ACC112 (cell line): ENCODE data around the gene TMX4.
"Not testable (repeated sequence)": the region's sequence is repeated elsewhere in the genome, so short reads cannot be mapped to it uniquely, and the experiment has no call there.

Experiments used
- H2AFZ ChIP-seq: fragments of 200-600 bp; sonication (generic); one replicate; pipeline ENCODE4 v1.6.0; 2017; ENCODE audit warnings: antibody characterized with exemption, low read length; ENCODE audit not compliant: unreplicated experiment
- H3K27ac ChIP-seq: fragments of 200-600 bp; sonication (generic); 2 replicates; pipeline ENCODE4 v1.5.1; 2014; ENCODE audit warnings: low read depth, mild to moderate bottlenecking, antibody characterized with exemption, low read length, moderate library complexity
- H3K27me3 ChIP-seq: fragments of 200-600 bp; sonication (generic); 2 replicates; pipeline ENCODE4 v1.6.1; 2014; ENCODE audit warnings: mild to moderate bottlenecking, antibody characterized with exemption, low read length, moderate library complexity, mixed read lengths; ENCODE audit not compliant: insufficient read depth
- H3K36me3 ChIP-seq: fragments of 200-600 bp; sonication (generic); 2 replicates; pipeline ENCODE4 v1.6.1; 2016; ENCODE audit warnings: mild to moderate bottlenecking, antibody characterized with exemption, low read length, moderate library complexity, mixed read lengths; ENCODE audit not compliant: insufficient read depth
- H3K4me1 ChIP-seq: fragments of 200-600 bp; sonication (generic); one replicate; pipeline ENCODE4 v1.6.1; 2016; ENCODE audit warnings: low read length, mixed read lengths; ENCODE audit not compliant: insufficient read depth, unreplicated experiment, control insufficient read depth
- H3K4me3 ChIP-seq: fragments of 200-600 bp; sonication (generic); 2 replicates; pipeline ENCODE4 v1.5.1; 2014; ENCODE audit warnings: mild to moderate bottlenecking, low read depth, low read length
- H3K79me2 ChIP-seq: fragments of 200-600 bp; sonication (generic); one replicate; pipeline ENCODE4 v1.6.0; 2016; ENCODE audit warnings: low read length; ENCODE audit not compliant: control insufficient read depth, unreplicated experiment, insufficient read depth

Gene TMX4

GRCh38 chr20:7971536-7972280, 47.9 kb downstream of the TMX4 start:
- Histone ChIP-seq H3K27ac (no peak overlapping the region), H3K4me3 (no peak overlapping the region), H3K79me2 (no peaks in the 10 kb centered on the region), H3K4me1 (no peaks in the 10 kb centered on the region), H2AFZ (no peak overlapping the region), H3K36me3 (no peaks in the 10 kb centered on the region), H3K27me3 (no peaks in the 10 kb centered on the region; the same call in 1 of the 2 replicates)

GRCh38 chr20:7967199-7967844, 52.2 kb downstream of the TMX4 start:
- no peak overlapping the region for H3K27ac ChIP-seq
- no peaks in the 10 kb centered on the region for H3K79me2 ChIP-seq
- H3K36me3 ChIP-seq, result no peaks in the 10 kb centered on the region
- H3K4me1 ChIP-seq, result no peaks in the 10 kb centered on the region
- peak overlapping the region; percentile 41 for H2AFZ ChIP-seq
- H3K27me3 ChIP-seq, result no peaks in the 10 kb centered on the region; the same call in 1 of the 2 replicates
- no peak overlapping the region for H3K4me3 ChIP-seq

GRCh38 chr20:7966176-7966575, 53.4 kb downstream of the TMX4 start:
- H3K4me1 ChIP-seq, result no peaks in the 10 kb centered on the region
- H3K79me2 ChIP-seq, result no peaks in the 10 kb centered on the region
- no peaks in the 10 kb centered on the region for H3K27me3 ChIP-seq
- H3K27ac ChIP-seq, result no peak overlapping the region
- no peak overlapping the region for H3K4me3 ChIP-seq
- no peak overlapping the region for H2AFZ ChIP-seq
- H3K36me3 ChIP-seq, result no peaks in the 10 kb centered on the region

GRCh38 chr20:7959484-7959883, 60.1 kb downstream of the TMX4 start:
- H3K79me2 ChIP-seq, result no peaks in the 10 kb centered on the region
- no peaks in the 10 kb centered on the region for H3K4me1 ChIP-seq
- no peak overlapping the region for H2AFZ ChIP-seq
- peaks cover 29% of the 10 kb centered on the region for H3K27me3 ChIP-seq
- H3K4me3 ChIP-seq, result no peak overlapping the region
- no peak overlapping the region for H3K27ac ChIP-seq
- H3K36me3 ChIP-seq, result no peaks in the 10 kb centered on the region

- H2AFZ ChIP-seq, H3K4me3 ChIP-seq, H3K4me1 ChIP-seq, H3K27ac ChIP-seq, H3K79me2 ChIP-seq, H3K36me3 ChIP-seq: not testable (repeated sequence)
- peaks cover 29% of the 10 kb centered on the region for H3K27me3 ChIP-seq
Observed at GRCh38 chr20:7956561-7956960, 63.0 kb downstream of the TMX4 start.

- Histone ChIP-seq H3K4me1 (no peaks in the 10 kb centered on the region), H3K27me3 (peaks cover 23% of the 10 kb centered on the region), H3K27ac (no peak overlapping the region), H3K36me3 (no peaks in the 10 kb centered on the region), H3K4me3 (no peak overlapping the region), H2AFZ (no peak overlapping the region), H3K79me2 (no peaks in the 10 kb centered on the region)
Observed at GRCh38 chr20:7950387-7950786, 69.2 kb downstream of the TMX4 start.

- Histone ChIP-seq H3K27me3 (peaks cover 21% of the 10 kb centered on the region), H2AFZ (no peak overlapping the region), H3K79me2 (no peaks in the 10 kb centered on the region), H3K36me3 (no peaks in the 10 kb centered on the region), H3K4me1 (no peaks in the 10 kb centered on the region), H3K4me3 (no peak overlapping the region), H3K27ac (no peak overlapping the region)
Observed at GRCh38 chr20:7943891-7944290, 75.7 kb downstream of the TMX4 start.

- Histone ChIP-seq H3K79me2 (no peaks in the 10 kb centered on the region), H3K27ac (no peak within 1 kb of the TSS), H3K36me3 (no peaks in the 10 kb centered on the region), H3K4me1 (no peaks in the 10 kb centered on the region), H3K27me3 (0 out of 2 replicates have a peak, but pooled peaks cover 4% of the 10 kb centered on the region), H2AFZ (no peak within 1 kb of the TSS), H3K4me3 (no peak within 1 kb of the TSS)
Observed at GRCh38 chr20:7940341-7940740, 79.2 kb downstream of the TMX4 start, which contains the start of gene HAO1. Gene HAO1 (minus strand): TSS chr20:7940458. CDS start chr20:7940422, 36 bp downstream.

GRCh38 chr20:7939663-7940062, 79.9 kb downstream of the TMX4 start:
- H2AFZ ChIP-seq, result no peak overlapping the region

GRCh38 chr20:7938058-7938457, 81.5 kb downstream of the TMX4 start:
- Histone ChIP-seq H3K79me2 (no peaks in the 10 kb centered on the region), H3K4me3 (no peak overlapping the region), H2AFZ (no peak overlapping the region), H3K36me3 (no peaks in the 10 kb centered on the region), H3K4me1 (no peaks in the 10 kb centered on the region), H3K27me3 (0 out of 2 replicates have a peak, but pooled peaks cover 6% of the 10 kb centered on the region), H3K27ac (no peak overlapping the region)

More at GRCh38 chr20:7939663-7940062, 79.9 kb downstream of the TMX4 start:
- Histone ChIP-seq H3K4me3 (no peak overlapping the region), H3K4me1 (no peaks in the 10 kb centered on the region), H3K79me2 (no peaks in the 10 kb centered on the region), H3K27me3 (0 out of 2 replicates have a peak, but pooled peaks cover 9% of the 10 kb centered on the region), H3K27ac (no peak overlapping the region), H3K36me3 (no peaks in the 10 kb centered on the region)

GRCh38 chr20:7937328-7937727, 82.2 kb downstream of the TMX4 start:
- Histone ChIP-seq H3K27ac (no peak overlapping the region), H3K4me1 (no peaks in the 10 kb centered on the region)

More at GRCh38 chr20:7937328-7937727, 82.2 kb downstream of the TMX4 start:
- Histone ChIP-seq H3K27me3 (0 out of 2 replicates have a peak, but pooled peaks cover 6% of the 10 kb centered on the region), H2AFZ (no peak overlapping the region), H3K36me3 (no peaks in the 10 kb centered on the region), H3K79me2 (no peaks in the 10 kb centered on the region), H3K4me3 (no peak overlapping the region)
